ENCODE measurements around the gene CDH22.

DNA sequence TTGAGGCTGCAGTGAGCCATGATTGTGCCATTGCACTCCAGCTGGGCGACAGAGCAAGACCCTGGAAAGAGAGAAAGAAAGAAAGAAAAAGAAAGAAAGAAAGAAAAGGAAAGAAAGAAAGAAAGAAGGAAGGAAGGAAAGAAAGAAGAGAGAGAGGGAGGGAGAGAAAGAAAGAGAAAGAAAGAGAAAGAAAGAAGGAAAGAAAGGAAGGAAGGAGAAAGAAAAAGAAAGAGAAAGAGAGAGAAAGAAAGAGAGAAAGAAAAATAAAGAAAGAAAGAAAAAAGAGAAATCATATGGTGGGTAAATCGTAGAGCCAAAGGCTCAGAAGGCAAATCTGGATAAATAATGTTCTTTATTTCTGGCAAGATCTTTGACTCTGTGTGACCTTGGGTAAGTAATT, 136.8 kb downstream of the CDH22 start:
- TF ChIP-seq POLR2A (IDR thresholded peaks at IDR 0.05) = no peak
- TF ChIP-seq, protein P1, sequence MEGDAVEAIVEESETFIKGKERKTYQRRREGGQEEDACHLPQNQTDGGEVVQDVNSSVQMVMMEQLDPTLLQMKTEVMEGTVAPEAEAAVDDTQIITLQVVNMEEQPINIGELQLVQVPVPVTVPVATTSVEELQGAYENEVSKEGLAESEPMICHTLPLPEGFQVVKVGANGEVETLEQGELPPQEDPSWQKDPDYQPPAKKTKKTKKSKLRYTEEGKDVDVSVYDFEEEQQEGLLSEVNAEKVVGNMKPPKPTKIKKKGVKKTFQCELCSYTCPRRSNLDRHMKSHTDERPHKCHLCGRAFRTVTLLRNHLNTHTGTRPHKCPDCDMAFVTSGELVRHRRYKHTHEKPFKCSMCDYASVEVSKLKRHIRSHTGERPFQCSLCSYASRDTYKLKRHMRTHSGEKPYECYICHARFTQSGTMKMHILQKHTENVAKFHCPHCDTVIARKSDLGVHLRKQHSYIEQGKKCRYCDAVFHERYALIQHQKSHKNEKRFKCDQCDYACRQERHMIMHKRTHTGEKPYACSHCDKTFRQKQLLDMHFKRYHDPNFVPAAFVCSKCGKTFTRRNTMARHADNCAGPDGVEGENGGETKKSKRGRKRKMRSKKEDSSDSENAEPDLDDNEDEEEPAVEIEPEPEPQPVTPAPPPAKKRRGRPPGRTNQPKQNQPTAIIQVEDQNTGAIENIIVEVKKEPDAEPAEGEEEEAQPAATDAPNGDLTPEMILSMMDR (IDR thresholded peaks at IDR 0.05) = no peak
